Colon (tissue), 2 donors: ENCODE data around the gene MAGOH.

Source experiments
- FAIRE-seq: peaks from 2 replicates; lab custom pipeline; 2012; peaks lifted over from hg19 to GRCh38; lab: Jason Lieb, UNC
- donor health status: control.
- donor health status: control.

The MAGOH gene

DNA sequence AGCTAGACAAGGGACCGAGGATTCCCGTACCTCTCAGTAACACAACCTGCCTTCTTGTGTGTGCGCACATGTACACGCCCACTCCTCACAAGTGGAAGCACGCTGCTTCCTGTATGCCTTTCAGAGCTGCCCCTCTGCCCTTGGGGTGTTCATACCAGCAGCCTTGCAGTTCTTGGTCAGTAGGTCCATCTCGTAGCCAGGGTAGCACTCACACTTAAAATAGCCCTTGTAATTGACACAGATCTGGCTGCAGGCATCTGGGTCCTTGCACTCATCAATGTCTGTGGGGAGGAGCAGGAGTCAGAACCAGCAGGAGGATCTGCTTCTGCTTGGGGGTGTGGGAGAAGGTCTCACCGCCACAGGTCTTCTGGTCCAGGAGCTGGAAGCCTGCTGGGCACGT, 32.6 kb upstream of the MAGOH start:
- FAIRE-seq, result no peak

- no peak for FAIRE-seq
These were observed 31.8 kb upstream of the MAGOH start for GRCh38 chr1:53270107-53270506.

DNA sequence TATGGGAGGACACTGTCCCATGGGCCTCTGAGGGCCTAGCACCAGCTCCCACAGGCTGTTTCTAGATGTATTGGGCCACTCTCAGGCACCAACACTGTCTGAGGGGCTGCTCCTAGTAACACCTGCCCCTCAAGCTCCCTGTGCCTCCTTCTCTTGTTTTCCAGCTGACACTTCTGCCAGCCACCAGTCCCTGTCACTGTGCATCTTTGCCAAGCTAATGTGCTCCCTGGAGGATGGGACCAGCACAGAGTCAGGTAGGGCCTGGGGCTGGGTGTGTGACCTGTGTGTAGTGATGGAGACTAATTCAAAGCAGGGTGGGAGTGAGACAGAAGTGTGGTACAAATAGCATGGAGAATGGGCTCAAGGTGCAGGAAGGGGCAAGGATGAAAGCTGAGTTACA, 29.4 kb upstream of the MAGOH start:
- FAIRE-seq, result no peak

GRCh38 chr1:53266038-53266437, 27.7 kb upstream of the MAGOH start:
- no peak for FAIRE-seq

- FAIRE-seq, result no peak
These were observed 27.3 kb upstream of the MAGOH start for GRCh38 chr1:53265581-53265980.

DNA sequence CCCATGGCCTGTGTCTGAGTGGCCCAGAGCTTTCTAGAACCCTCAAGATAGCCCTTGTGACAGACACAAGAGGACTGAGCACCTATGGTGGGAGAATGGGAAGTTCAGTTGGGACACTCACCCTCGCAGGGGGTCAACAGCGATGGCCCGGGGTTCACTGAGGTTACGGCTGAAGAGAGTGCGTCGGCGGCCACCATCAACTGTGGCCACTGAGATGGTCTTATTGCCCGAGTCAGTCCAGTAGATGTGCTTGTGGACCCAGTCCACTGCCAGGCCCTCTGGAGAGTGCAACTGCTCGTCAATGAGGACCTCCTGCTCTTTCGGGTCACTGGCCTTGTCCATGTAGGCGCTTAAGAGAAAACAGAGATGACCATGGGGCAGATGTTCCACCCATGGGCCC, 25.7 kb upstream of the MAGOH start:
- no peak for FAIRE-seq

- FAIRE-seq, result no peak
These were observed 23.7 kb upstream of the MAGOH start for GRCh38 chr1:53262000-53262399.

GRCh38 chr1:53260631-53261247, 22.4 kb upstream of the MAGOH start:
- FAIRE-seq, result no peak

GRCh38 chr1:53259932-53260331, 21.6 kb upstream of the MAGOH start:
- FAIRE-seq, result no peak

DNA sequence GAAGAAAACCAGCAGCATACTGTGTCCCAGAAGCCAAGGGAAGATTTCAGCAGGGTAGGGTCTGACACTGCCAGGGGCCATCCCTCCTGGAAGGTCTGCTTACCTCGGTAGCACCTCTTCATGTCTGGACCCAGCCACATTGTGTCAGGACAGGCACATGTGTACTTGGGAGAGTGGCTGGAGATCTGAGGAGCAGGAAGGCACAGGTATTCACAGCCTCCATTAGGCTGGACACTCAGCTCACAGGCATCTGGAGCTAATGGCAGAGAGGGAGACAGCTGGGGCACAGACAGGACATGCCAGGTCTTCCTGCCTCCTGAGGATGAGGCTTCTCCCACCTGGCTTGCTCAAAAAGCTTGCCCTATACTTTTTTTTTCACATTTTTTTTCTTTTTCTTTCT, 19.9 kb upstream of the MAGOH start:
- FAIRE-seq, result no peak

- no peak for FAIRE-seq
These were observed 19.2 kb upstream of the MAGOH start for GRCh38 chr1:53257454-53258081.

GRCh38 chr1:53256511-53257453, 18.5 kb upstream of the MAGOH start:
- no peak for FAIRE-seq

DNA sequence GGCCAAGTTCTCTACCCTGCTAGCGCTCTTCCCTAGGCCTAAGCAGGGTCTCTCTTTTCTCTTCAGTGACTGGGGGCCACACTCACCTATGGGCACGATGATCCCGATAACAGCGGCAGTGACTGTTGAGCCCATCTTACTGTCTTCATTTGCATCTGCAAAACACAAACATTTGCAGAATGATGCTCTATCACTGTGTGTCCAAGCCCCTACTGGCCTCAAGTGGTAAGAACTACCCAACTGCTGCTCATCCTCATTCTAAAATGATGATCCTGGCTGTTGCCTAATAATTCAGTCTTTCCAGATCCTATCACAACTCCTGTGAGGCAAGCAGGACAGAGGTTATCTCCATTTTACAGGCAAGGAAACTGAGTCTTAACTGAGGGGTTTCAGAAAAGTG, 16.7 kb upstream of the MAGOH start:
- FAIRE-seq, result no peak

- no peak for FAIRE-seq
These were observed 15.8 kb upstream of the MAGOH start for GRCh38 chr1:53254011-53254640.

- FAIRE-seq, result no peak
These were observed 12.0 kb upstream of the MAGOH start for GRCh38 chr1:53250325-53250724.

DNA sequence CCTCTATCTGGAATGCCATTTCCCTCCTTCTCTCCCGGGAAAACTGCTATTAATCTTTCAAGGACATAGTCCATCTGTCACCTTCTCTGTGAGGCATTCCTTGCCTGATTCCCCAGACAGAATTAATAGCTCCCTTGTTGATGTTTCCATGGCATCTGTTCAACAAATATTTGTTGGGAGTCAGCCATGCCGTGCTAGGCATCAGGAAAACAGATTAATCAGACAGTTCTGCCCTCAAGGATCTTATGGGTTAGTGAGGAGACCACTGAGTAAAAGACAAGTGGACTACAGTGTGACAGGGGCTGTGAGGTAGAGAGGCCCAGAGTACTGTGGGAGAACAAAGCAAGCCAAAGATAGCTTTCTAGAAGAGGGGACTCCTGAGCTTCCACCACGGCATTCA, 11.4 kb upstream of the MAGOH start:
- FAIRE-seq, result no peak

- no peak for FAIRE-seq
These were observed 8.2 kb upstream of the MAGOH start for GRCh38 chr1:53246261-53247134.

DNA sequence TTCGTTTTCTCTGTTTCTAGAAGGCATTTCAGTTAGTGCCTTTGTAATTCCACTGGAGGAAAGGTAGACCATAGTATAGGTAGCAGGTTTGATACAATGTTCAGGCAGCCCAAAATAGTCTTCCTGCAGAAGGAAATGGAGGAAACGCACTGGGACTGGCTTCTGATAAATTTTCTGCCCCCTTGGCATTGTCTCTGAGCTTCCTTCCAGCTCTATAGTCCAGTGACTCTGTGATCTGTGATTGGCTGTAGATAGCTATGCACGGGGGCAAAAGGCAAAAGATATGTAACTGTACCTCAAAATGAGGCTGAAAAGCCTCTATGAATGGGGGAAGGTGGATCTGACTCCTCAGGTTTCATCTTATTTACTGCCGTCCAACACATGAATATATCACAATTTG, 5.8 kb upstream of the MAGOH start:
- no peak for FAIRE-seq

DNA sequence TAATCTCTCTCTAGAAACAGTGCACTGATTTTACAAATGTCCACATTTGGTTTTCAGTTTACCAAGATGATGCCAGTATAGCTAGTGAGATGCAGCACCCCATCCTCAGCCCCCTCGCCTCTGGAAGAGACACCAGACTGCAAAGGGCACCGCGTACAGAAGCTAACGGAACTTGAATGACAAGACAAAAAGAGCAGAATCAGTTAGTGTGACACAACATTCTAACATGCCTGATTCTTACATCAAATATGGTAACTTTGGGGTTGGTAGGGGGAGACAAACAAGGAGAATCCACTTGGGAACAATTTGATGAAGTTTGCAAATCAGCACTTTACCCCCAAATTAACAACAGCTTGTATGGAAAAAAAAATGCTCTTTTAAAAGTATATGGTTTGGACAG, 4.1 kb upstream of the MAGOH start:
- FAIRE-seq, result no peak

- FAIRE-seq, result no peak
These were observed 3.5 kb upstream of the MAGOH start for GRCh38 chr1:53241828-53242227.

DNA sequence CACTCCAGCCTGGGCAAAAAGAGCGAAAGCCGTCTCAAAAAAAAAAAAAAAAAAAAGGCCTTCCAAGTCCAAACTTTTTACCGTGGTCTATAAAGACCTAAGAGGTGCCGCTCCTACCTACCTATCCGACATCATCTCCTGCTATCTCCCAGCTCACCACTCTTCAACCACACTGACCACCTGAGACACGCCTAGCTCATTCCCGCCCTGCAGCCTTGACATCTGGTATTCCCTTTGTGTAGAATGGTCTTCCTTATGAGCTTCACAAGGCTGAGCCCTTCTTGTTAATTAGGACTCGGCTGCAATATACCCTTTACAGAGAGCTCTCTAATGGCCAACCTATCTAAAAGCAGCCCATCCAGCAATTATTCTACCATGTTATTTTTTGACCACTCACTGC, 680 bp downstream of the MAGOH start:
- no peak for FAIRE-seq

DNA sequence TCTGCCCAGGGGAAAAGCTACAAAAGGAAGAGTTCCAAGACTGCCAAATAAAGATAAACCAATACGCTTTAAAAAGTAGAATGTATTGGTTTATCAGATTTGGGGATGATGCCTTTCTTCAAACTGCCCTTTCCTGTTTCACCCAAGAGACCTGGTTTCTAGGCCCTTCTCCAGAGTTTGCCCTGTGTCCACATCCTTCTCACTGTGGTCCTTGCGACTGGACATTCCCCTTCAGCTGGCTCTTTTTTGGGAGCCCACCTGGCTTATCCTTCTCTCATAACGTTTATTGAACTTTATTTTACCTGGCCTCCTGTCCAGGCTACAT, 17.4 kb downstream of the MAGOH start:
- no peak for FAIRE-seq
